CD4-positive, CD25-positive, alpha-beta regulatory T cell (primary cell): ENCODE measurements around the gene FAM227B. TPM values are rescaled to one million over a fixed set of nuclear protein-coding genes. Genes with fewer than 3 reads are reported as not detected.
"Not testable (repeated sequence)": the region's sequence is repeated elsewhere in the genome, so short reads cannot be mapped to it uniquely, and the experiment has no call there.

Source experiments
- ATAC-seq, 2 donors: fragments of 150-1000 bp; cut with Tn5 transposase; one replicate each; pipeline ENCODE4 v1.10.0; 2021; ENCODE audit warnings: low read depth in 2 of 2, moderate number of reproducible peaks in 2 of 2, moderate library complexity in 1 of 2
- DNase-seq, 3 donors: peaks; one replicate each; pipeline versions ENCODE4 v3.0.0 to v3.0.0-alpha.2; 2012 to 2022; ENCODE audit warnings: mixed read lengths in 1 of 3
- H3K27ac ChIP-seq: one replicate; pipeline ENCODE4 v1.7.0; 2013; ENCODE audit warnings: mild to moderate bottlenecking, low read length; ENCODE audit not compliant: insufficient read depth, poor library complexity, severe bottlenecking
- H3K27me3 ChIP-seq: one replicate; pipeline ENCODE4 v1.7.0; 2013; ENCODE audit warnings: low read length; ENCODE audit not compliant: control insufficient read depth, insufficient read depth
- H3K36me3 ChIP-seq: one replicate; pipeline ENCODE4 v1.7.0; 2013; ENCODE audit warnings: mild to moderate bottlenecking, low read length, moderate library complexity; ENCODE audit not compliant: control insufficient read depth, insufficient read depth
- H3K4me1 ChIP-seq: 2 replicates; pipeline ENCODE4 v1.7.0; 2013; ENCODE audit warnings: mild to moderate bottlenecking, low read length; ENCODE audit not compliant: insufficient read depth, control insufficient read depth, poor library complexity, severe bottlenecking
- H3K4me3 ChIP-seq: one replicate; pipeline ENCODE4 v1.7.0; 2013; ENCODE audit warnings: low read depth, mild to moderate bottlenecking, low read length, moderate library complexity
- H3K9me3 ChIP-seq, 2 experiments: 1 replicate in 1 of 2; 2 replicates in 1 of 2; pipeline ENCODE4 v1.7.0; 2013; ENCODE audit warnings: low read length in 2 of 2, mild to moderate bottlenecking in 1 of 2, moderate library complexity in 1 of 2; ENCODE audit not compliant: control insufficient read depth in 2 of 2
- H3K27ac Mint-ChIP-seq, 3 donors: one replicate each; pipeline ENCODE4 v1.8.0; 2020 to 2022; ENCODE audit warnings: mild to moderate bottlenecking in 3 of 3, mixed read lengths in 3 of 3, moderate library complexity in 2 of 3
- H3K27me3 Mint-ChIP-seq: one replicate; pipeline ENCODE4 v1.8.0; 2022; ENCODE audit warnings: mild to moderate bottlenecking, mixed read lengths
- H3K36me3 Mint-ChIP-seq: one replicate; pipeline ENCODE4 v1.8.0; 2020; ENCODE audit warnings: mixed read lengths
- H3K4me1 Mint-ChIP-seq, 4 donors: one replicate each; pipeline ENCODE4 v1.8.0; 2020 to 2022; ENCODE audit warnings: mixed read lengths in 4 of 4, mild to moderate bottlenecking in 1 of 4
- H3K4me3 Mint-ChIP-seq, 4 donors: one replicate each; pipeline ENCODE4 v1.8.0; 2020 to 2022; ENCODE audit warnings: mild to moderate bottlenecking in 4 of 4, mixed read lengths in 4 of 4, moderate library complexity in 3 of 4
- H3K9me3 Mint-ChIP-seq, 7 donors: one replicate each; pipeline ENCODE4 v1.8.0; 2020 to 2022; ENCODE audit warnings: mixed read lengths in 7 of 7, mild to moderate bottlenecking in 3 of 7, moderate library complexity in 2 of 7
- polyA plus RNA-seq, 4 donors: library from polyadenylated mRNA; unstranded; fragments of 300-500 nt; fragmentation: Illumina TruSeq; gene quantifications; one replicate each; pipeline ENCODE4 v1.2.3, GENCODE V29; 2021
- total RNA-seq: library from RNA; stranded (reverse); gene quantifications from one replicate; pipeline ENCODE4 v1.2.3, GENCODE V29; 2022

The FAM227B gene
- total and polyA plus RNA-seq, 5 donors from 2014 or later: 4.5 to 18.3 (median 15.1) TPM

DNA sequence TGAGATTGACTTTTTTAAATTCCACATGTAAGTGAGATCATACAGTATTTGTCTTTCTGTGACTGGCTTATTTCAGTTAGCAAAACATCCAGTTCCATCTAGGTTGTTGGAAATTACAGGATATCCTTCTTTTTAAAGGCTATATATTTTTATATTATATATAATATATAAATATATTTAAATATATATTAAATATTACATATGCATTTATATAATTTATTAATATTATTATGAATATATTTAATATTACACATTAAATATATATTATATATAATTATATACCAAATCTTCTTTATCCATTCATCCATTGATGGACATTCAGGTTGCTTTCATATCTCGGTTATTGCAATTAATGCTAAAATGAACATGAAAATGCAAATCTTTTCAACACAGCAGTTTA, 49.9 kb downstream of the FAM227B start:
- H3K4me3 ChIP-seq: no peak overlapping the region
- H3K27ac ChIP-seq: no peak overlapping the region
- H3K36me3 Mint-ChIP-seq: peaks cover 12% of the 10 kb centered on the region
- H3K4me1 Mint-ChIP-seq: no peaks in the 10 kb centered on the region
- H3K4me3 Mint-ChIP-seq: no peak overlapping the region
- no peaks in the 10 kb centered on the region for H3K27me3 Mint-ChIP-seq
- no peak overlapping the region for H3K27ac Mint-ChIP-seq
- H3K36me3 ChIP-seq: peaks cover 4% of the 10 kb centered on the region
- peaks cover 5 to 7% of the 10 kb centered on the region in 2 experiments for H3K9me3 ChIP-seq
- H3K27me3 ChIP-seq: no peaks in the 10 kb centered on the region
- DNase-seq (no peak), ATAC-seq (no peak)
- H3K4me1 ChIP-seq: no peaks in the 10 kb centered on the region
- peaks cover 0 to 40% (median 9%) of the 10 kb centered on the region in 7 donors for H3K9me3 Mint-ChIP-seq

DNA sequence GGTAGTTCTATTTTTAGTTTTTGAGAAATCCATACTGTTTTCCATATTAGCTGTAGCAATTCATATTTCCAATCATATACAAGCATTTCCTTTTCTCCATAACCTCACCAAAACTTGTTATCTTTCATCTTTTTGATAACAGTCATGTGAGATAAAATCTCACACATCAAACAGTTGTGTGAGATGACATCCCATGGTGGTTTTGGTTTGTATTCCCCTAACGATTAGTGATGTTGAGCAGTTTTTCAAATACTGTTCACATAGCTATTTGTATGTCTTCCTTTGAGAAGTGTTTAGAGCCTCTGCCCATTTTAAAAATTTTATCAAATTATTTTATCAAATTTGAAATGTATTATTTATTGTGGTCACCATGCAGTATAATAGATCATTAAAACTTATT, 50.4 kb downstream of the FAM227B start:
- no peaks in the 10 kb centered on the region for H3K4me1 ChIP-seq
- Mint-ChIP-seq H3K27ac (no peak overlapping the region), H3K27me3 (no peaks in the 10 kb centered on the region), H3K36me3 (peaks cover 11% of the 10 kb centered on the region), H3K4me3 (no peak overlapping the region), H3K9me3 (peaks cover 0 to 40% (median 9%) of the 10 kb centered on the region in 7 donors), H3K4me1 (no peaks in the 10 kb centered on the region)
- H3K27me3 ChIP-seq: no peaks in the 10 kb centered on the region
- ATAC-seq (no peak), DNase-seq (no peak)
- peaks cover 5 to 7% of the 10 kb centered on the region in 2 experiments for H3K9me3 ChIP-seq
- peaks cover 4% of the 10 kb centered on the region for H3K36me3 ChIP-seq
- no peak overlapping the region for H3K4me3 ChIP-seq
- no peak overlapping the region for H3K27ac ChIP-seq

DNA sequence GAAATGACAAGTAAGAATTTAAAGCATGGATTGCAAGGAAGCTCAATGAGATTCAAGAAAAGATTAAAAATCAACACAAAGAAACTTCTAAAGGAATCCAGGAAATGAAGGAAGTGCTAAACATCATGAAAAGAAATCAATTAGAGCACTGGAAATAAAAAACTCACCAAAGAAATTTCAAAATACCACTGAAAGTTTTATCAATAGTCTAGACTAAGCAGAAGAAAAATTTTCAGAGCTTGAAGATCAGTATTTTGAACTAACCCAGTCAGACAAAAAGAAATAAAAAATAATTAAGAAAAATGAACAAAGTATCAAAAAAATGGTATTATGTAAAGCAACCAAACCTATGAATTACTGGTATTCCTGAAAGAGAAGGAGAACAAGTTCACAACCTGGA, 60.6 kb downstream of the FAM227B start:
- H3K36me3 Mint-ChIP-seq: peaks cover 5% of the 10 kb centered on the region
- ATAC-seq (no peak), DNase-seq (no peak)
- Histone ChIP-seq H3K36me3 (no peaks in the 10 kb centered on the region), H3K27ac (no peak overlapping the region), H3K9me3 (peaks cover 11 to 26% of the 10 kb centered on the region in 2 experiments), H3K4me1 (no peaks in the 10 kb centered on the region), H3K27me3 (no peaks in the 10 kb centered on the region), H3K4me3 (no peak overlapping the region)
- no peak overlapping the region for H3K4me3 Mint-ChIP-seq
- H3K27ac Mint-ChIP-seq: no peak overlapping the region
- H3K27me3 Mint-ChIP-seq: no peaks in the 10 kb centered on the region
- H3K9me3 Mint-ChIP-seq: peaks cover 0 to 60% (median 22%) of the 10 kb centered on the region in 7 donors
- no peaks in the 10 kb centered on the region for H3K4me1 Mint-ChIP-seq

GRCh38 chr15:49558929-49559328, 61.7 kb downstream of the FAM227B start:
- ATAC-seq: no peak
- no peaks in the 10 kb centered on the region for H3K4me1 ChIP-seq
- no peak for DNase-seq
- peaks cover 16 to 31% of the 10 kb centered on the region in 2 experiments for H3K9me3 ChIP-seq
- no peak overlapping the region for H3K27ac ChIP-seq
- Mint-ChIP-seq H3K27me3 (peaks cover 5% of the 10 kb centered on the region), H3K4me3 (no peak overlapping the region), H3K4me1 (no peaks in the 10 kb centered on the region), H3K27ac (no peak overlapping the region), H3K9me3 (peaks cover 4 to 62% (median 25%) of the 10 kb centered on the region in 7 donors), H3K36me3 (peaks cover 5% of the 10 kb centered on the region)
- H3K4me3 ChIP-seq: no peak overlapping the region
- H3K27me3 ChIP-seq: no peaks in the 10 kb centered on the region
- H3K36me3 ChIP-seq: no peaks in the 10 kb centered on the region

GRCh38 chr15:49556437-49556836, 64.2 kb downstream of the FAM227B start:
- no peak for ATAC-seq

DNA sequence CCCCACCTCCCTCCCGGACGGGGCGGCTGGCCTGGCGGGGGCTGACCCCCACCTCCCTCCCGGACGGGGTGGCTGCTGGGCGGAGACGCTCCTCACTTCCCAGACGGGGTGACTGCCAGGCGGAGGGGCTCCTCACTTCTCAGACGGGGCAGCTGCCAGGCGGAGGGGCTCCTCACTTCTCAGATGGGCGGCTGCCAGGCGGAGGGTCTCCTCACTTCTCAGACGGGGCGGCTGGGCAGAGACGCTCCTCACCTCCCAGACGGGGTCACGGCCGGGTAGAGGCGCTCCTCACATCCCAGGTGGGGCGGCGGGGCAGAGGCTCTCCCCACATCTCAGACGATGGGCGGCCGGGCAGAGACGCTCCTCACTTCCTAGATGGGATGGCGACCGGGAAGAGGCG, 70.3 kb downstream of the FAM227B start:
- H3K27ac ChIP-seq, H3K36me3 ChIP-seq, H3K4me3 ChIP-seq, H3K27me3 ChIP-seq, H3K27ac Mint-ChIP-seq, ATAC-seq, H3K4me3 Mint-ChIP-seq, H3K27me3 Mint-ChIP-seq, H3K4me1 Mint-ChIP-seq, H3K4me1 ChIP-seq, H3K36me3 Mint-ChIP-seq, DNase-seq: not testable (repeated sequence)
- peaks cover 4 to 35% (median 17%) of the 10 kb centered on the region in 7 donors for H3K9me3 Mint-ChIP-seq
- H3K9me3 ChIP-seq: peaks cover 10 to 14% of the 10 kb centered on the region in 2 experiments

More at GRCh38 chr15:49556437-49556836, 64.2 kb downstream of the FAM227B start:
- peaks cover 16 to 37% of the 10 kb centered on the region in 2 experiments for H3K9me3 ChIP-seq
- Mint-ChIP-seq H3K4me3 (no peak overlapping the region), H3K27ac (no peak overlapping the region), H3K9me3 (peaks cover 5 to 61% (median 20%) of the 10 kb centered on the region in 7 donors), H3K4me1 (no peaks in the 10 kb centered on the region), H3K36me3 (peaks cover 3% of the 10 kb centered on the region), H3K27me3 (peaks cover 5% of the 10 kb centered on the region)
- no peaks in the 10 kb centered on the region for H3K27me3 ChIP-seq
- no peaks in the 10 kb centered on the region for H3K36me3 ChIP-seq
- no peak for DNase-seq
- H3K4me3 ChIP-seq: no peak overlapping the region
- H3K4me1 ChIP-seq: no peaks in the 10 kb centered on the region
- H3K27ac ChIP-seq: no peak overlapping the region

- H3K4me3 Mint-ChIP-seq: no peak overlapping the region
- H3K36me3 Mint-ChIP-seq: no peaks in the 10 kb centered on the region
- Histone ChIP-seq H3K9me3 (peaks cover 3 to 8% of the 10 kb centered on the region in 2 experiments), H3K4me1 (no peaks in the 10 kb centered on the region), H3K27ac (no peak overlapping the region), H3K27me3 (no peaks in the 10 kb centered on the region), H3K4me3 (no peak overlapping the region), H3K36me3 (no peaks in the 10 kb centered on the region)
- no peaks in the 10 kb centered on the region for H3K27me3 Mint-ChIP-seq
- peaks cover 0 to 42% (median 9%) of the 10 kb centered on the region in 7 donors for H3K9me3 Mint-ChIP-seq
- ATAC-seq: no peak
- H3K4me1 Mint-ChIP-seq: peaks cover 0 to 3% (median 0%) of the 10 kb centered on the region in 4 donors
- no peak for DNase-seq
- H3K27ac Mint-ChIP-seq: no peak overlapping the region
Measured at GRCh38 chr15:49538520-49538919, 82.1 kb downstream of the FAM227B start.

DNA sequence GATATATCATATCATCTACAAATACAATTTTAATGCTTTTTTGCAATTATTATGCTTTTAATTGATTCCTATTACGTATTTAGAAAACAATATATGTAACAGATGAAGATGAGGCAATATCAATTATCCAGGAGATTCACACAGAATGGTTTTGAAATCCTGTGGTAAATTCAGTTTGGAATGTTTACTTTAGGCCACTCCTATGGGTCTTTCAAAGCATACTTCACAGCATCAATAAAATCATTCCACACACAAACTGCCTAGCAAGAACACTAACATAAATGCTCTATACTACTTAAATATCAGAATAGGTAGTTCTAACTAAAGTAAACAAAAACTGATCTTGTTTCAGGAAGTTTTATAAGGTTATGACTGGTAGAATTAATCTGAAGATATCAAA, 90.5 kb downstream of the FAM227B start:
- H3K9me3 Mint-ChIP-seq: peaks cover 0 to 33% (median 11%) of the 10 kb centered on the region in 7 donors
- no peak overlapping the region for H3K4me3 Mint-ChIP-seq
- no peak overlapping the region for H3K4me3 ChIP-seq
- H3K27ac Mint-ChIP-seq: no peak overlapping the region
- peaks cover 0 to 3% (median 0%) of the 10 kb centered on the region in 4 donors for H3K4me1 Mint-ChIP-seq
- H3K4me1 ChIP-seq: no peaks in the 10 kb centered on the region
- no peak overlapping the region for H3K27ac ChIP-seq
- no peaks in the 10 kb centered on the region for H3K36me3 ChIP-seq
- ATAC-seq: no peak
- no peak for DNase-seq
- H3K36me3 Mint-ChIP-seq: no peaks in the 10 kb centered on the region
- no peaks in the 10 kb centered on the region for H3K27me3 ChIP-seq
- H3K9me3 ChIP-seq: peaks cover 0 to 3% of the 10 kb centered on the region in 2 experiments
- peaks cover 5% of the 10 kb centered on the region for H3K27me3 Mint-ChIP-seq
